T-helper 1 cell (primary cell): Measurements from ENCODE around the gene NFKBIE.

Experiments
- DNase-seq, 5 donors: peaks; one replicate each; pipeline ENCODE4 v3.0.0-alpha.2; 2012 to 2020

NFKBIE gene

DNA sequence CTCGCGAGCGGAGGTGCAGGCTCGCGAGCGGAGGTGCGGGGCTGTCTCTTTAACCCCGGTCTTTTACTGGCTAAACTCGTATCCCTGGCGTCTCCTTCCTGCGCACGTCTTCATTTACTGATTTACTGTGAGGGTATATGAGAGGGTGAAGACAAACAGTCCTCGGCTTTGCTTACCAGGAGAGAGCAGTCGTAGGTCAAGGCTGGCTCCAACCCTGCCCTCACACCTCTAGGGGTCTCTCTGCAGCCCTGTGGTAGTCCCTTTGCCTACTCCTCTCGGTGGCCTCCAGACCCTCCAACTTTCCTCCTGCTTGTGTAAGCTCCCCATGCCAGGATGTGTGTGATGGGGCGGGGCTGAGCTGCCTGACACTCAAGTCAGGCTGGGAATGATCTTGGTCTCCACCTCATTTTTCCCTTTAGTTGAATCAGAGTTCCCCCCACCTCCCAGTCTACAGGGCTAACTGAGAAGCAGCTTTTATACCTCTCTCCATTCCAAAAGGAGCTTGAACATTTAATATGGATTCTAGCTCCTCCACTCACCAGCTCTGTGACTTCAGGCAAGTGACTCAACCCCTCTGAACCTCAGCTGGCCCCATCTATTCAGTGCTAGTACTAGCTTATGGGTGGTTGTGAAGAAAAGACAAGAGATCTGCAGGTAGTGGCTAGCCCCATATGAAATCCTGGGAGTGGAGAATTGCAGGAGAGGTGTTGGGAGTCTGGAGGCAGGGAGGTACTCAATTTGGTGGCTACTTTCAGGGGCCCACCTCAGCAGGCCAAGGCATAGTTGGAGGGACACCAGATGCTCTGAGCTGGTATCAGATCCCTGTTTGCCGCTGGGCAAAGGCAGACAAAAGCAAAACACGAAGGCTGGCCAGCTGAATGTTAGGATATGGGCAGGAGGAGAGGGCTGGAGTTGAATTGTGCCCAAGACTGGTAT, 41.1 kb downstream of the NFKBIE start:
- no peak for DNase-seq

DNA sequence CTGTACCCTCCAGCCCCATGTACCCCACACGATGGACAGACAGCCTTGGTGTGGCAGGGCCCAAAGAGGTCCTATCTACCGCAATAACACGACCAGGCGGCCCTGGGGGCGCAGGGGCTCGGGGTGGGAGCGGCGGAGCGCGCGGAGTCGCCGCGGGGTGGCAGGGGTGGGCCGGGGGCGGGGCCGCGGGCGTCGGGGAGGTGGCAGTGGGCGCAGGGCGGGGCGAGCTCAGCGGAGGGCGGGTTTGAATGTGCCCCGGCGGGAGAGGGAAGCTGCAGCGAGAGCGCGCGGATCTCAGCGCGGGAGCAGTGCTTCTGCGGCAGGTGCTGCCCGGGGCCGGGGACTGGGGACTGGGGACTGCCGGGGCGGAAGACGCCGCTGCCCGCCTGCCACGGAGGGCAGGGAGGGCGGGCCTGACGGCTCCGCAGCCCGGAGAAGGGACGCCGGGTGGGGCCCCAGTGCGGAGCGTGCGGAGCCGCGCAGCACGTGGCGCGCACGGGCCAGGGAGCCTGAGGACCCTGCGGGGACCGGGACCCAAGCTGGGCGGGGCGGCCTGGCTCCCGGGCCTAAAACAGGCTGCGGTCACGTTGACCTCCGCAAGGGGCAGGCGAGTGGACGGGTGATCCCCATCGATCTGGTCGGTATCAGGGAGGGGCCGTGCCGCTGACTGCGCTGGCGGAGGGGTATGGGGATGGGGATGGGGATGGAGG, 41.9 kb downstream of the NFKBIE start, which contains the start of gene SLC29A1:
SLC29A1 (plus strand) TSS at position 277 of the 710 bp plus-strand sequence. CDS start 3,719 bp downstream, outside the sequence.
- peak; percentile 68 to 83 (median 75) for DNase-seq

DNA sequence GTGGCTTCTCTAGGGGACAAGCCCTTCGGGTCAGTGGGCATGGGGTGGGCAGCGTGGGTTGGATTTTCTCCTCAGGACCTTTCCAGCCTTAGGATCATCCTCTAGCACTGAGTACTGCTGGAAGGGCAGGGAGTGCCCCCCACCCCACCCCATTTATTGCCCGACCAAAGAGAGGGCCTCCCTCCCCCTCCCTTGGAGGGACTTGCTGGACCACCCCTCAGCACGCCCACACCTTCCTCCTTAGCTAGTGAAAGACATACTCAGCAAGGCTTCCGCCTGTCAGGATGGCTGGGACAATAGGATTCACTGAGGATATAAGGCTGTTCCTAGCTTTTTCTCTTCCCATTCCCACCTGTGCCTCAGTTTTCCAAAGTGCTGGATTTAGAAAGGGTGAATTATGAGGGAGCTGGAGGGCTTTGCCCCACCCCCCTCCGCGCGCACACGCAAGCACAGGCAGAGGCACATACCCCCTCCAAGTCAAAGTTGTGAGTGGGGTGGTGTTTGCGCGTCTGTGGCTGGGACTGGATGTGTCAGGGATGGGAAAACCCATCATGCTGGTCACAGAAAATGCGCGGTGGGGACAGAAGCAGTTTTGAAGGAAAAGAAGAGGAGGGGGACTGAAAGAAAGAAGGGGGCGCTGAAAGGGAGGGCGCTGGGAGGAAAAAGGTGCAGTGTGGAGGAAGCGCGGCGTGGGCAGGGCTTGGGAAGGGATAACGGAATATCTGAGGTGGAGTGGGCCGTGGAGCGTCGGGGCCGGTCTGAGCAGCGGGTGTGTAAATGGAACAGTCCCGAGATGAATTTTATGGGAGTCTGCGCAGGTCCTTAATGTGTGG, 42.6 kb downstream of the NFKBIE start:
- DNase-seq, result no peak

DNA sequence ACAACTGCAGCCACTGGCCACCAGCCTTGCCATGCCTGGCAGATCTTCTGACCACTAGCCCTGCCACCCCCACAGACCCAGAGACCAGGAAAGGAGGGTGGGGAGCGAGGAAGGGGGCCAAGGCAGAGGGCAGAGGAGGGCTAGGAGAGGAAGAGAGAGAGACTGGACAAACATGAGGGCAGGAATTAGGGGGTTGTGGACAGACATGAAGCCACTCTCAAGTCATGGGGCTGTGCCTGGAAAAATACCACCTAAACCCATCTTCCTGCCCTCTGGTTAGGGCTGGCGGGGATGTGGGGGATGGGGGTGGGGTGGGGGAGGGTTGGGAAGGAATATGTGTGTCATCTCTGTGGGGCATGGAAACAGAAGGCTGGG, 43.4 kb downstream of the NFKBIE start:
- DNase-seq, result no peak

DNA sequence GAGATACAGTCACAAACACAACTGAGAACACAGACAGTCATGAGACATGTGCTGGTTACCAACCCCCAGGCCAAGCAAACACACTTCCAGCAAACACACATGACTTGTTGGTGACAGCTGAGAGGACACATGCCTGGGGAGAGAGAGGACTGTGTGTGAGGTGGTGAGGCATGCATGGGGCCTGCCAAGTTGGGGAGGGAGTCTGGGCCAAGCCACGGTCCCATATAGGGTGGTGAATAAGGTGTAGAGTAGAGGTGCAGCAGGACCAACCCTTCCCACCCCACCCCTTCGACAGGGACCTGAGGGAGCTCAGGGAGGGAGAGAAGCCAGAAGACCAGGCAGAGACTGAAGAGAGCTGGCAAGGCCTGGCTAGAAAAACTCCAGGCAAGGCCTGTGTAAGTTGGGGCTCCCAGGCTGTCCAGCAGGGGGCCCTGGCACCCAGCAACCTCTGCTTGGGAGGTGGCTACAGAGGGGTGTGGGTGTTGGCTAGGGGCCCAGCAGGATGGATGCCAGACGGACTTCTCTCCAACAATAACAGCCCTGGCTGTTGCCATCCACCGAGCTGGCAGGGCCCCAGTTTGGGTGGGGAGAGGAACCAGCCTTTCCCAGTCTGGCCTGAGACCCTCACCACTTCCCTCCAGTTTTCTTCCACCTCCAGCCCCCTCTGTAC, 43.9 kb downstream of the NFKBIE start:
- DNase-seq, result peak; percentile 48 to 78 (median 67)

DNA sequence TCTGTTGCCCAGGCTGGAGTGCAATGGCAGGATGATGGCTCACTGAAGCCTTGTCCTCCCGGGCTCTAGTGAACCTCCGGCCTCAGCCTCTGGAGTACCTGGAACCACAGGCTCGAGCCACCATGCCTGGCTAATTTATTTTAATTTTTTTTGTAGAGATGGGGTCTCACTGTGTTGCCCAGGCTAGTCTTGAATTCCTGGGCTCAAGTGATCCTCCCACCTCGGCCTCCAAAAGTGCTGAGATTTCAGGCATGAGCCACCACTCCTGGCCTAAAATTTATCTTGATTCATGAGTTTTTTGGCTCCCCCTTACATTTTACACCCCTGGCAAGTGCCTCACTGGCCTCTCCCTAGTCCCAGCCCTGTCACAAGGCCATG, 44.4 kb downstream of the NFKBIE start:
- DNase-seq, result no peak

DNA sequence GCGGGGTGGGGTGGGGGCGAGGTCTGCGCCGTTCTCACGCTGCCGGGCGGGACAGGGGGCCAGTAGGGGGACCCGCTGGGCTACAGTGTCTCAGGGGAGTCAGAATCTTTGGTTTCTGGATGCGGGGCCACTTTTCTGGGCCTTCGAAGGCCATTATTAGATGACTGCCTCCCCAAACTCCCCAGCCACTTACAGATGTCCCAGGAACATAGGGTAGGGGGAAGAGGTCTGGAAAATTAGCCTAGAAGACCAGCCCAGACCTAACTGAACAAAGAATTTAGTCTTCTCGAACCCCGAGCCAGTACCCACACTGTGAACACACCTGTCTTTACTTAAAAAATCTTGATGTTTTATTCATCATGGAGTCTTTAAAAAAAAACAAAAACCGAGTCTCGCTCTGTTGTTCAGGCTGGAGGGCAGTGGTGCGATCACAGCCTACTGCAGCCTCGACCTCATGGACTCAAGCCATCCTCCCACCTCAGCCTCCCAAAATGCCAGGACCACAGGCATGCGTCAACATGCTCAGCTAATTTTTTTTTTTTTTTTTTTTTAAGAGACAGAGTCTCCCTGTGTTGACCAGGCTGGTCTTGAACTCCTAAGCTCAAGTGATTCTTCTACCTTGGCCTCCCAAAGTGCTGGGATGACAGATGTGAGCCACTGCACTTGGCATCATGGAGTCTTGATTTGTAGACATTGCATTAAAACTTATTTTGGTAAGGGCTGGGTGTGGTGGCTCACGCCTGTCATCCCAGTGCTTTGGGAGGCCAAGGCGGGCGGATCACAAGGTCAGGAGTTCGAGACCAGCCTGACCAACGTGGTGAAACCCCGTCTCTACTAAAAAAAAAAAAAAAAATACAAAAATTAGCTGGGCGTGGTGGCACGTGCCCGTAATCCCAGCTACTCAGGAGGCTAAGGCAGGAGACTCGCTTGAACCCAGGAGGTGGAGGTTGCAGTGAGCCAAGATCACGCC, 45.3 kb downstream of the NFKBIE start:
- DNase-seq, result no peak

DNA sequence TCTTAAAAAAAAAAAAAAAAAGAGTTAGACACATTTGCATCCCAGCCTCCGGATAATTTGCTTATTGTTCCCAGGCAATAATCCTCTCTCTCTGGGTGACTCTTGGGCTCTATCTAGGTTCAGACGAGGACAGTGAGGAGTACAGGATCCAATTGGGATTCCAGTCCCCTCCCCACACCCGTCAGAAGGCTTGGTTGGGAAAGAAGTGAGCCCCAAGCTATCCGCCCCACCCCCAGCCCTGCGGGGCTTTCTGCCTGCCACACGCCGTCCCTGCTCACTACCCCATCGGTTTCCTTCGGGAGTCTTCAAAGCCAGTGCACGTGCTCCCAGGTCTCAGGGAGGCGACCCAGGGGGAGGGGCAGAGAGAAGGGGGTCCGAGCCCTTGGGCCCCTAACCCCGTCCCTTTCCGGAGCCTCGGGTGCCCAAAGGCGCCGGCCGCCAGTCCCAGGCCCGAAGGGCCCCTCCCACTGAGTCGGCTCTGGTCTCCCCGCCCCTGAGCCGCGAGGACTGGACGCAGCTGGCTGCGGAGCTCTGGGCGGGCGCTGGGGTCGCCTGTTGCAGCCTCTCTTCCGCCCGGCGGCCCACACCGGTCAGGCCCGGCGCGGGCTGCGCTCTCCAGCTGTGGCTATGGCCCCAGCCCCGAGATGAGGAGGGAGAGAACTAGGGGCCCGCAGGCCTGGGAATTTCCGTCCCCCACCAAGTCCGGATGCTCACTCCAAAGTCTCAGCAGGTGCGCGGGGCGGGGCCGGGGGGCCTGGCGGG, 46.1 kb downstream of the NFKBIE start:
- DNase-seq, result no peak

DNA sequence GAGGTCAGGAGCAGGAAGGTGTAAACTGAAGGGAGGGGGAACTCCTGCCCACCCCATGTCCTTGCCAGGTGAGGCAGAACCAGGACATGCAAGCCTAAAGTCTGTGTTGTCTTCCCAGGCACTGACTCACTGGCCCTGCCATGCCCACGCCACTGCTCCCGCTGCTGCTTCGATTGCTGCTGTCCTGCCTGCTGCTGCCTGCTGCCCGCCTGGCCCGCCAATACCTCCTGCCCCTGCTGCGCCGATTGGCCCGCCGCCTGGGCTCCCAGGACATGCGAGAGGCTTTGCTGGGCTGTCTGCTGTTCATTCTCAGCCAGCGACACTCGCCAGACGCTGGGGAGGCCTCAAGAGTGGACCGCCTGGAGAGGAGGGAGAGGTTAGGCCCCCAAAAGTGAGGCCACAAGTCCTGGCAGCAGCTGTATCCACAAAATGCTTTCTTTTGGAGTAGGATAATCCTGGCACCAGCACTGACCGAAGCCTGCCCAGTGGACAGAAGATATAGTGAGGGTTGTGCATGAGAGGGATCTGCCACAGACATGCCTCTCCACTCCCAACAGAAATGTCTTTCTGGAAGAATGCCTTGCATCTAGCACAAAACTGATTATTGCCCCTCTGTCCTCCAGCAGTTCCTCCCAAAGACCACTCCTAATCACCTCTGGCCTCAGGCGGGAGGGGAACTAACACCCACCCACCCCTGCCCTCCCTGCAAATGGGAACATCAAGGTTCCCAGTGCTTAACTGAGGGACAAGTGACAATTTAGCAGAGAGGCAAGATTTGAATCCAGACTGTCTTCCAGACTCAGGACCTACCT, 47.8 kb downstream of the NFKBIE start:
- DNase-seq, result no peak

DNA sequence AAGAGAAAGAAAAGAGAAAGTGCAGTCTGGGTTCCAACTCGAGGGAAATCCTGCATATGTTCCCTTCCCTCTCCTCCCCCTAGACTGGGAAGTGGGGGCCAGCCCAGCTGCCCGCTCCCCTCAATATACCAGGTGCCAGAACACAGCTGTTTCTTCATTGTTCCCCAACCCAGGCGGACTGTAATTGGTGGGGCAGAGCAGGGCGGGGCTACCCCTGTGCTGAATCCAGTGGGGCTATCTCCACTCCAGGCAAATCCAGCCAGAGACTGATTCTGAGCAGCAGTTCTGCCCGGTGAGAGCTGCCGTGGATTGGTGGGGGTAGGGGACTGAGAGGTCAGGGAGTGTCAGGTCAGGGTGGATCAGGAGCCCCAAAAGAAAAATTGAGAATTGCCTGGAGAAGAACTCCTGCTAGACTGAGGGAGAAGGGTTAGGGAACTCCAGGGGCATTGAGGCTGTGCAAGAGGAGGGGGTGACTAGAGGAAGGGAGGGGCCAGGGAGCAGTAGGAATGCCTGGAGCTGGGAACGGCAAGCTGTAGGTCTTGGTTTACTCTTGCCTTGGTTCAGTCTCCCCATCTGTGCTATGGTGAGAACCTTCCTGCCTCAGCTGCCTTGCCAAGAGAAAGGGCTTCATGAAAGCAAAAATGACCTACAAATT, 48.5 kb downstream of the NFKBIE start, which contains the start of gene MYMX:
MYMX (plus strand) TSS at position 250 of the 655 bp plus-strand sequence. CDS start 546 bp downstream, outside the sequence.
- DNase-seq, result no peak

DNA sequence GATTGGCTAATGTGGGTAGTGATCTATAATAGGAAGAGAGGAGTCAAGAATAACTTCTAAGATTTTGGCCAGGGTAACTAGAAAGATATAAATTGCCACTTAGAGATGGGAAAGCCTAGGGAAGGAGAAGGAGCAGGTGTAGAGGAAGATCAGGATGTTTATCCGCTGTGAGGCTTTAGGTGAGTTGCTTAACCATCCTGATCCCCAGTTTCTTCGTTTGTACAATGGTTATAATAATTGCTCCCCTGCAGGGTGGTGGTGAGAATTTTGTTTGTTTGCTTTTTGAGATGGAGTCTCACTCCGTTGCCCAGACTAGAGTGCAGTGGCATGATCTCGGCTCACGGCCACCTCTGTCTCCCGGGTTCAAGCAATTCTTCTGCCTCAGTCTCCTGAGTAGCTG, 51.0 kb downstream of the NFKBIE start:
- no peak for DNase-seq

DNA sequence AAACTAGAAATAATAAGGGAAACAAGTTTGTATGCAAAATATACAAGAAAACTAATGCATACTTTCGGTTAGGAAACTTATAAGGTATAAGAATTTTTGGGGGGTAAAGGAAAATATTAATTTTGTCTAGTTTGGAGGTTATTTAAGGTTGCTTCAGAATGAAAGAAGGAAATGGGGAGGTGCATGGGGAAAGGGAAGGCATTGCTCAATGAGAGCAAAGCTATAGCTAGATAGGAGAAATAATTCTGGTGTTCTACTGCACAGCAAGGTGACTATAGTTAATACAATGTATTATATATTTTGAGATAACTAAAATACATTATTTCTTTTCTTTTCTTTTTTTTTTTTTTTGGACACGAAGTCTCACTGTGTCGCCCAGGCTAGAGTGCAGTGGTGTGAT, 54.1 kb downstream of the NFKBIE start:
- no peak for DNase-seq
